ENCODE measurements around the gene ANKRD30B.
"Not testable (repeated sequence)": the region's sequence is repeated elsewhere in the genome, so short reads cannot be mapped to it uniquely, and the experiment has no call there.

Gene ANKRD30B

GRCh38 chr18:14747513-14748474 is at the start of gene ANKRD30B:
Gene ANKRD30B (plus strand): TSS chr18:14748172. CDS start chr18:14748420, 248 bp downstream.
- DNase-seq (ENCODE audit: low read depth), result no peak

GRCh38 chr18:14701286-14702040 is 46.5 kb upstream of the ANKRD30B start:
- not testable (repeated sequence) for DNase-seq (ENCODE audit: low read depth)

DNA sequence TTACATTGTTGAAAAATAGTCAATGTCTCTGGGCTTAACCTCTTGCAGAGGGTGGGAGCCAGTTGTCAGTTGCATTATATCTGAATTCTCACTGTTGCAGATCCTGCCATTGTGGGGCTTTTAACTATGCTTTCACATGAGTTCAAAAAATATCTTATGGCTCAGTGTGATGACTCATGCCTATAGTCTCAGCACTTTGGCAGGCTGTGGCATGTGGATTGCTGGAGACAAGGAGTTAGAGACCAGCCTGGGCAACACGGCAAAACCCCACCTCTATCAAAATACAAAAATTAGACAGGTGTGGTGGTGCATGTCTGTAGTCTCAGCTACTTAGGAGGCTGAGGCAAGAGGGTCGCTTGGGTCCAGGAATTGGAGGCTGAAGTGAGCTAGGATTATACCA is 38.2 kb upstream of the ANKRD30B start:
- not testable (repeated sequence) for DNase-seq (ENCODE audit: low read depth)

GRCh38 chr18:14721569-14721968 is 26.4 kb upstream of the ANKRD30B start:
- not testable (repeated sequence) for DNase-seq (ENCODE audit: low read depth)

DNA sequence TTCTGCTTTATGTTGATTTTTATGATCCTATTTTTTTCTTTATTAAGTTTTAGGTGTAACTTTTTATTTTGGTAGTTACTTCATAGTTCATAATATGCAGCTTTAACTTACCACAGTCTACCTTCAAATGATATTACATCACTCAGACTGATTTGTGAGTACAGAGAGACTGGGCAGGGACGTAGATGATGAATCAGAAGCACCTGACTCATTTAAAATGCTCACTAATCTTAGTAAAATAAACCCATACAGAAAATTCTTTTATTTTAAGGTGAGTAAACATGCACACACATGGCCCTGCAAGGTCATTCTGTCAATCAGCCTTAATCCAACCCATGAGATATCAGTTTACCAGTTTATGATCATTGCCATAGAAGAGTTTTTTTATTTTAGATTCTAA is 8.9 kb upstream of the ANKRD30B start:
- DNase-seq (ENCODE audit: low read depth), result not testable (repeated sequence)

DNA sequence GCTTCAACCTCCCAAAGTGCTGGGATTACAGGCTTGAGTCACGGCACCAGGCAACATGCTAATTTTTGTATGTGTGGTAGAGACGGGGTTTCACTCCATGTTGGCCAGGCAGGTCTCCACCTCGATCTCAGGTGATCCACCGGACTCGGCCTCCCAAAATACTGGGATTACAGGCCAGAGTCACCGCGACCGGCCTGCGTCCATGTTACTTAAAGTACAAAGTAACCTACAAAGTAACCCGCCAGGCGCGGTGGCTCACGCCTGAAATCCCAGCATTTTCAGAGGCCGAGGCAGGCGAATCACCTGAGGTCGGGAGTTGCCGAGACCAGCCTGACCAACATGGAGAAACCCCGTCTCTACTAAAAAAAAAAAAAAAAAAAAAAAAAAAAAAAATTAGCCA is 1.1 kb upstream of the ANKRD30B start:
- DNase-seq (ENCODE audit: low read depth), result no peak

DNA sequence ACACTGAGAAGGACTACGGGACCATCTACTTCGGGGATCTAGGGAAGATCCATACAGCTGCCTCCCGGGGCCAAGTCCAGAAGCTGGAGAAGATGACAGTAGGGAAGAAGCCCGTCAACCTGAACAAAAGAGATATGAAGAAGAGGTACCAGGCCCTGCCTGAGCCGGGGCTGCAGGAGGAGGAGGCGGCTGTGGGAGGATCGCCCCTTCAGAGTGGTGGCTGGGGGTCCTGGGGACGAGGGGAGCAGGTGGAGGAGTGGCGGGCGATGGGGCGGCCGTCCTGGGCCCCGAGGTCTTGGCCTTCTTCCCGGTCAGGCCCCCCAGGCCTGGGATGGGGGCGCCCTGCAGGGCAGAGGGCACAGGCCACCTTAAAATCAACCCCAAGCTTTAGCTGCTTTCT is 524 bp downstream of the ANKRD30B start:
- no peak for DNase-seq (ENCODE audit: low read depth)

GRCh38 chr18:14763566-14763965 is 15.6 kb downstream of the ANKRD30B start:
- not testable (repeated sequence) for DNase-seq (ENCODE audit: low read depth)

DNA sequence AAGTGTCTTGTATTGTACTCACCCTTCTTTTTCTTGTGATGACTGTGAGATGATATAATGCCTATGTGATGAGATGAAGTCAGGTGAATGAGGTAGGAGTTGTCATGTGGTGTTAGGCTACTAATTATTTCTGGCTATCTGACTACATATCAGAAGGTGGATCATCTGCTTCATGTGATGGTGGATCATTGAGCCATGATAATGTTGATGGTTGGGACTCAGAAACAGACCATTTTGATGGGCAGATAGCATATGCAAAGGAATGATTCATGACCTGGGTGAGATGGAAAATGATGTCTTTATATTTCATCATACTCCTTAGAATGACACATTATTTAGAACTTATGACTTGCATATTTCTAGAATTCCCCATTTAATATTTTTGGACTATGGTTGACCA is 19.5 kb downstream of the ANKRD30B start:
- DNase-seq (ENCODE audit: low read depth), result no peak

DNA sequence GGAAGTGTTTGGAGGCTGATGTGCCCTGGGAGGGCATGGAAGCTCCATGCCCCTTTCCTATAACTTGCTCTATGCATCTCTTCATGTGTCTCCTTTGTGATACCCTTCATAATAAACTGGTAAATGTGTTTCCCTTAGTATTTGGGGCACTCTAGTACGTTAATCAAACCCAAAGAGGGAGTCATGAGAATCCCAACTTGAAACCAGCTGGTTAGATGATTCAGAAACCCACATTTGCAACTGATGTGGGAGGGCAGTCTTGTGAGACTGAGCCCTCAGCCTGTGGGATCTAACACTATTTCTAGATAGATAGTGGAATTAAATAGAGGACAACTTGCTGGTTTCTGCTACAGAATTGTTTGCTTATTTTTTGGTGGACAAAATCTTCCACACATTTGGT is 20.3 kb downstream of the ANKRD30B start:
- DNase-seq (ENCODE audit: low read depth), result no peak

DNA sequence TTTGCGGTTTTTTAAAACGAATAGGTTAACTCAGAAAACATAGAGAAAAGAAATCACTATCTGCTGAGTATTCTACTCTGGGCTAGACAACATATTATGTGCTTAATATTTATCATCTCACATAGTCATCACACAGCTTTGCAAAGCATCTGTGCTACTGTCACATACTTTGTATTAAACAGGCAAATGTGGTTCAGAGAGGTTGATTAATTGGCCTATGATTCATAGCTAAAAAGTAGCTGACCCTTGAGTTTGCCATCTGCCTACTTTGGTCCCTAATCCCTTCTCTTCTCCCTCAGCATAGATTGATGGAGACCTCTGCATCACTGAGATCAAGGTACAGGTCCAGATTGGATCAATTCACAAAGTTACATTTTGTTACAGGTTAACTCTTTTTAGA is 21.4 kb downstream of the ANKRD30B start:
- DNase-seq (ENCODE audit: low read depth), result no peak

DNA sequence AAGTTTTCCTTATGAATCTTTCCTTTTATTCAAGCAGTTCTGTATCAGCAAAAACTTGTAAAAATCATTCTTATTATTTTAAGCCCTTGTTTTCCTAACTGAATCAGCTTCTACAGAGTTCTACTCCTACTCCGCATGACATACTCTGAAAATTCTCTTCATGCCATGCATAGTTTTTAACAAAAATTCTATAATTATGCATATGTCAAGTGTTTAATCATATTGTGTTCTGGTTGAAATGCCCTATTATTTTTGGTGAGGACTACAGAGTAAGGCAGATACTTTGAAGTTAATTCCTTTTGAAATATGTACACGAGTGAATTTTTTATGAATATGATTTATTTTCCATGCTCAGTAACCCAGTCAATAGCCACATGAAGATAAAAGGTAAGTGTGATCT is 28.8 kb downstream of the ANKRD30B start:
- no peak for DNase-seq (ENCODE audit: low read depth)

GRCh38 chr18:14781671-14782070 is 33.7 kb downstream of the ANKRD30B start:
- no peak for DNase-seq (ENCODE audit: low read depth)

GRCh38 chr18:14784133-14784532 is 36.2 kb downstream of the ANKRD30B start:
- no peak for DNase-seq (ENCODE audit: low read depth)

- DNase-seq (ENCODE audit: low read depth), result not testable (repeated sequence)
Measured at GRCh38 chr18:14796876-14797275, 48.9 kb downstream of the ANKRD30B start.

DNA sequence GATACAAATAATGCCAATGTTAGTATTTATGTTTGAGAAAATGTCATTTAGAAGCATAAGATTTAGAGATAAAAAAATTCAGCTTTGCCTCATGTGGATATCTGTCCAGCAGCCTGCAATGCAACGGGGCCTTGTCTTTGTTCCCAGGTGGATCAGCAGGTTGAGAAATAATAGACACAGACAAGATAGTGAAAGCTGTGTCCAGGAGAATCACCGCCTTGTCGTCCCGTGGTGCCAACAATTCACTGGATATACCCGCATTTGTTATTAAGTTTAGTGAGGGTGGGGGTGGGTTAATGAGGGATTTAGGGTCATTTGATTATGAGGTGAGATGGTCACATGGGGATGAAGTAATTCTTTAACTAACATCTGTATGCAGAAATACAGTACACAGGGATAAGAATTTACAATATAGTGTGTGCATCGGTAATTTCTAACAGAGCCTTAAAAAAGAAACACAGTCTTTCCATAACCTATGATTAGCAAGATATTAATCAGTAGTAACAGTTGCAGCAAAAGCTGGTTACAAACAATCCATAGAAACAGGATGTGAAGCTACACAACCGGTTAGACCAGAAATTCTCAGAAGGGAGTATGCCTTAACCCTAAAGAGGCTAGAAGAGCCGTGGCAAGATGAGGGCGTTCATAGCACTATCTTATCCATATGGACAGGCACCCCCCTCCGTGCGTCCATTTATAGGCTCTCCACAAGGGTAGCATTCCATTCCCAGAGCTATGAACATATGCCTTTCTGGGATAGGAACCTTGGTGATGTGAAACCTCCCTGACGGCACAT is 50.2 kb downstream of the ANKRD30B start:
- DNase-seq (ENCODE audit: low read depth), result not testable (repeated sequence)

DNA sequence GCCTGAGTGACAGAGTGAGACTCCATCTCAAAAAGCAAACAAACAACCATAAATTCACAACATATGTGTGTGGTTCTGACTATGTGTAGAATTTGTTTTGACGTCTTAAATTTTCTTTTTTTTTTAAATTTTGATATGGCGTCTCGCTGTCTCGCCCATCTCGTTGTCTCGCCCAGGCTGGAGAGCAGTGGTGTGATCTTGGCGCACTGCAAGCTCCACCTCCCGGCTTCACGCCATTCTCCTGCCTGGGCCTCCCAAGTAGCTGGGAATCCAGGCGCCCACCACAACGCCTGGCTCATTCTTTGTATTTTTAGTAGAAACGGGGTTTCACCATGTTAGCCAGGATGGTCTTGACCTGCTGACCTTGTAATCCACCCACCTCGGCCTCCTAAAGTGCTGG is 63.1 kb downstream of the ANKRD30B start:
- DNase-seq (ENCODE audit: low read depth), result not testable (repeated sequence)

- DNase-seq (ENCODE audit: low read depth), result not testable (repeated sequence)
Measured at GRCh38 chr18:14826972-14827632, 79.1 kb downstream of the ANKRD30B start.

DNA sequence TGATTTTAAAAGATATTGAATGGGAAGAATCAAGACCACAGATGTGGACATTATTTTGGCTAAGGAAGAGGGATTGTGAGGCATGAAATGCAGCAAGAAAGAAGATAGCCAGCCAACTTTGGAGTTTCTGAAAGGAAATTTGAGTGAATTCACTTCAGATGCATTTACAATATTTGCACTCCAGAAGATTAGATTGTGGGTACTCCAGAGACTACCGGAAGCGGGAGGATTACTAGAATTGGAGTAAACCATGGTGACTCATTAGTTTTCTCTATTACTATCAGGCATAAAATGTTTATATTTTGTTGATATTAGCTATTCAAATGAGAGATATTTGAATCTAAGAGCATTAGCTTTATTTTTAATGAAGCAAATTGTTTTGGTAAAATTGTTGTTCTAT is 93.6 kb downstream of the ANKRD30B start:
- DNase-seq (ENCODE audit: low read depth), result not testable (repeated sequence)

DNA sequence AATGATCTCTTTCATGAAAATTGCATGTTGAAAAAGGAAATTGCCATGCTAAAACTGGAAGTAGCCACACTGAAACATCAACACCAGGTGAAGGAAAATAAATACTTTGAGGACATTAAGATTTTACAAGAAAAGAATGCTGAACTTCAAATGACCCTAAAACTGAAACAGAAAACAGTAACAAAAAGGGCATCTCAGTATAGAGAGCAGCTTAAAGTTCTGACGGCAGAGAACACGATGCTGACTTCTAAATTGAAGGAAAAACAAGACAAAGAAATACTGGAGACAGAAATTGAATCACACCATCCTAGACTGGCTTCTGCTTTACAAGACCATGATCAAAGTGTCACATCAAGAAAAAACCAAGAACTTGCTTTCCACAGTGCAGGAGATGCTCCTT is 103.6 kb downstream of the ANKRD30B start:
- not testable (repeated sequence) for DNase-seq (ENCODE audit: low read depth)

GRCh38 chr18:14855634-14856033 is 107.7 kb downstream of the ANKRD30B start:
- not testable (repeated sequence) for DNase-seq (ENCODE audit: low read depth)

All from stimulated activated CD8-positive, alpha-beta memory T cell treated with anti-CD3 and anti-CD28 coated beads, Interleukin-12 subunit alpha, Interleukin-12 subunit beta, amount 100 ng/mL, for 1 hour (primary cell).